ENCODE measurements around the gene OR8D2. TPM values are rescaled to one million over a fixed set of nuclear protein-coding genes. Genes with fewer than 3 reads are reported as not detected.

OR8D2 gene
- polyA plus RNA-seq, 1 donor from 2014 or later, result not detected

Other genes starting within 250 kb of the OR8D2 start
- 12.8 TPM for gene VWA5A, start 204.7 kb downstream of the OR8D2 start, polyA plus RNA-seq
- gene OR10D3, start 136.9 kb downstream of the OR8D2 start, polyA plus RNA-seq, result not detected
- gene OR8G1, start 79.1 kb downstream of the OR8D2 start, polyA plus RNA-seq, result not detected
- not detected for gene OR8G5, start 63.8 kb downstream of the OR8D2 start, polyA plus RNA-seq
- gene OR8D1, start 6.2 kb downstream of the OR8D2 start, polyA plus RNA-seq, result not detected
- gene OR8B2, start 64.3 kb upstream of the OR8D2 start, polyA plus RNA-seq, result not detected
- gene OR8B3, start 78.8 kb upstream of the OR8D2 start, polyA plus RNA-seq, result not detected
- gene OR8B4, start 104.7 kb upstream of the OR8D2 start, polyA plus RNA-seq, result not detected
- not detected for gene OR8B8, start 125.5 kb upstream of the OR8D2 start, polyA plus RNA-seq
- gene OR8B12, start 223.5 kb upstream of the OR8D2 start, polyA plus RNA-seq, result not detected
- not detected for gene OR8A1, start 249.8 kb upstream of the OR8D2 start, polyA plus RNA-seq

Data from IgD-negative memory B cell (primary cell).